GM18499 (cell line): ENCODE data around the gene CLEC7A.

Experiments used
- ATAC-seq: cut with Tn5 transposase; IDR thresholded peaks from one replicate; pipeline ENCODE4 v1.9.1; 2021; ENCODE audit warnings: moderate number of reproducible peaks; ENCODE audit not compliant: insufficient read depth, unreplicated experiment

The CLEC7A gene

DNA sequence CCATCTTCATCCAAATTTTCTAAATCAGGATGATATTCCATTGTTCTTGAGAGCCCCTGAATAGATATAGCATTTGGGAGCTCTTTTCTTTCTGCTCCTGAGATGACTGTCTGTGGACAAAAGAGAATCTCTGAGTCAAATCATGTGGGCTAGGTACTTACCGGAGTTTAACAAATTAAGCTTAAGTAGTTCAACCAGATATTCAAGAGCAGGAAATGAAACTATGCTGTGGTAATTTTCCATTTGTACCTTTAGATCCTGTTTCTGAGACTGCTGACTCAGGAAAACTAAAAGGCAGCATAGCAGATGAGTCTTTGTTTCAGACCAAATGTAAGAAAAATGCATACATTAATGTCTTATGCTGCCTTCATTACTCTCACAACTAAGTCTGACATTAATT, at the start of gene CLEC7A:
Gene CLEC7A, minus strand, starts transcription at position 158 of the 400 bp plus-strand sequence. Its CDS starts 117 bp downstream, at position 41.
- ATAC-seq = peak; percentile 60

DNA sequence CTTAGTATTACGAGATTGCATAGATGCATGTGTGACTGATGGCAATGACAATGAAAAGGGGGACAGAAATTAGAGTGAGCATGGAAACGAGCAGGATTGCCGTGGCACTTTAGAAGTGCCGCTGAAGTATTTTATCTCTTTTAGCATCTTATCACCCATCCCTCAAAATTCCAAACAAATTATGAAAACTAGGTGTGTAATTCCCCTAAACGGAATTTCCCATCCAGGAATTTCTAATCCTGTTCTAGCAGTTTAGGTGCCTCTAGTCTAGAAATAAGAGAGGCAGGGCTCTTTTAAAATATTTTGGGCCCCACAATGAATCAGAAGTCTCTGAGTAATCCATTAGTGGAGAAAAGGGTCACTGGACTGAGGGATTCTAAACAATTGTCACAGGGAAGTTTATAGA, 49.8 kb upstream of the CLEC7A start:
- no peak for ATAC-seq

DNA sequence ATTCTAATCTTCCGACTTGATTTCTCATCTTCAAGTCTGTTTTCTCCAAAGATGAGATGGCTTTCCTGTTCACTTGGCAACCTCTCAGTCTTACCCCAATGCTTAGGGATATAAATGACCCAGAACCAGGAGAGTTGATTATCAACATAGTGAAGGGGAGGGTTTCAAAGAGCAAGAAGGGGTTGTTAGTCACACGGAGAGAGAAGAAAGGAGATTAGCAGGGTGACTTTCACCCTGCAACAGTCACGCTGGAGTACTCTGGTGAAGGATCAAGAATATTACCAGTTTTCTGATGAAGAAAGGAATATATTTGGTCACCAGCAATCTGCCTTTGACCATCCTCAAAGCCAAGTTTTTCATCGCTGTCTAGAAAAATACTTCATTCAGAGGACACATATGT, 48.8 kb upstream of the CLEC7A start, which contains the start of gene TMEM52B:
Gene TMEM52B, plus strand, starts transcription at position 212 of the 400 bp plus-strand sequence. CDS start 543 bp downstream, outside the sequence.
- ATAC-seq = no peak

DNA sequence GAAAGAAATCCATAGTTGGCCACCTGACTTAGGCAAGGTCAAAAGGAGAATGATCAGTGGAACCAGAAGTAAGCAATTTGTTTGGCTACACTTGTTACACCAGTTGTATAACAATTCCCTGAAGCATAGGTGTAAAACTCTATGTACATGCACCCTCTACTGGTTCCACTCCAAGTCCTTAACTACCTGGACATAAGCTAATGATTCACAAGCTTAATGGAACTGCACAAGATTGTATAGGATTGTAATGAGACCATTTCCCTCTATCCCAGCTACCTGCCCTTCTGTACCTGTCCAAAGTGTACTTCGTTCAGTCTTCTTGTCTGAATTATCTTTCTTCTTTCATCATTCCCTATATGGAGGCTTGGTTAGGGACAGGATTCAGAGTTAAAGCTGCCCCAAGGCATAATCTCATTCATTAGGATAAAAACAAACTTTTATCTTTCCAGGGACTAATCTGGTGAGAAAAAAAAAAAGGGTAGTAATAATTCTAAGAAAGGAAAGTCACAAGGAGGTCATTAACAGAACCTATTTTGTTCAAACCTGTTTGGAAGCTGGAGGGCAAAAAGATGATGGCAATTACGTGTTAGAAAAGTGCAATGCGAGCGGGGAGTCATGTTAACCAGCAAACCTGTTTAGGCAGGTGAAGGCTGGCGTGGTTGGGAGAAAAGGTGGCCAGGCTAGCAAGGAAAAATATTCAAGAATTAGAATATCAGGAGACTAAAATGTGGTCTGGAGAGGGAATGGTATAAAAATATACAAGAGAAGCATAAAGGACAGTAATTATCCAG, 46.0 kb upstream of the CLEC7A start:
- no peak for ATAC-seq

DNA sequence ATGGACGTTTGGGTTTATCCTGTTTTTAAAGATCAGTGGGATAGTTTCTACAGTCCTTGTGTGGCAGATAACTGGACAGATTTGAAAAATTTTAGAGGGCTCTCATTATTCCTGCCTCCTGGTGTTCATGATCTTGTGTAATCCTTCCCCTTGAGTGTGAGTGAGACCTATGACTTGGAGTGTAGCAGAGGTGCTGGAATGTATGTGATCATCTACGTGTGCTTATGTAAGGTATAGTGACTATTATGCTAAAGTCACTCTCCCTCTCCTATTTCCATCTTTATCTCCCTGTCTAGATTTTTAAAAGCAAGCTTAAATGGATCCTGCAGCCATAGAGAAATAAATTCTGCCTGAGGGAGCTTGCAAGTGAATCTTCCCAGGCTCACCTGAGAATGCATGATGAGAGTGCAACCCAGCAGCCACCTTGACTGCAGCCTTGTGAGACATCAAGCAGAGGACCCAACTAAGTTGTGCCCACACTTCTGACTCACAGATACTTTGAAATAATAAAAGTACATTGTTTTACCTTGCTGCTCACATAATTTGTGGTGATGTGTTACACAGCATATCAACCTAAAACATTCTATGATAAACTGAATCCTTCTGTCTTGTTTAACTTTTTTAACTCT, 45.1 kb upstream of the CLEC7A start:
- no peak for ATAC-seq

DNA sequence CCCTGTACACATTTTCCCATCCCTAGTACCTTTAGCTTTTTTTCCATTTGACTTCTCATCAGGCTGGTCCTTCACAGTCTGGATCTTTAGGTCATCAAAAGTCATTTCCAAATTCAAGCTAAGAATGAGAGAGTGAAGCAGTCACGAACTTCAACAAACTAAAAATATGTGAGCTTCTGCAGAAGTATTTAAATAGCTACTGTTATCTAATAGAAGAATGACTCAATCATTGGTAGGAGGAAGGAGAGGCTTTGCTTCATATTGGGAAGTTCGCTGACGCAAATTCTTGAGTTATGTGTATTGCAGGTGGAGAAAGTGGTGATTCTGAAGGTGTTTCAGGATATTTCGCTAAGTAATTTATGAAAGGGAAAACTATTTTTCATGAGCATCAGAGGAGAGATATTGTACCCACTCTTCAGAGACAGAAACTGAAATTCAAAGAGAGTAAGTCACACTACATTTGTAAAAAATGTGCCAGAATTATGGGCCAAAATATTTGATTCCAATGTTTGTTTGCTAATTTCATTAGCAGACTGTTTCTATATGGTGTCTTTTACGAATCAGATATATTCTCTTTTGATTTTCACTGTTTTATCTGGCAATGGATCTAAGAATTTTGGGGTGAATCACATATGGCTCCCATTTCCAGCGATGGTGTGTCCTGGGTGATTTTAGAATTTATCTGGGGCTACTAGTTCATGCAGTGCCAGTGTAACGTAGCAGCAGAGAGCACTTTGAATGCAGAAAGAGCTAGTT, 42.2 kb upstream of the CLEC7A start, which contains the start of gene OLR1:
Gene OLR1, minus strand, starts transcription at position 160 of the 756 bp plus-strand sequence. Its CDS starts 55 bp downstream, at position 105.
- ATAC-seq = no peak

DNA sequence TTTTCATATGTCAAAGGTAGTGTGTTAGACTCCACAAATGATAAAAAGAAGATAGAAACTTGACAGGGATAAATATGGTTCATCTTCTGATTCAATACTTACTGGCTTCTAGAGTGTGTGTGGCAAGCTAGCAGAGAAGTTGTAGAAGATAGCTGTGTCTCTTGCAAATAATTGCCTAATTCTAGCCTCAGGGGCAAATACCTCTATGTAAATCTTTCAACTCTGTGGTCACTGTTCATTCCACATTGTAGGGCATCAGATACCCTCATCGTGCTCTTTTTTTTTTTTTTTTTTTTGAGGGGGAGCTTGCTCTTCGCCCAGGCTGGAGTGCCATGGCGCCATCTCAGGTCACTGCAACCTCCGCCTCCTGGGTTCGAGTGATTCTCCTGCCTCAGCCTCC, 40.2 kb upstream of the CLEC7A start:
- no peak for ATAC-seq

DNA sequence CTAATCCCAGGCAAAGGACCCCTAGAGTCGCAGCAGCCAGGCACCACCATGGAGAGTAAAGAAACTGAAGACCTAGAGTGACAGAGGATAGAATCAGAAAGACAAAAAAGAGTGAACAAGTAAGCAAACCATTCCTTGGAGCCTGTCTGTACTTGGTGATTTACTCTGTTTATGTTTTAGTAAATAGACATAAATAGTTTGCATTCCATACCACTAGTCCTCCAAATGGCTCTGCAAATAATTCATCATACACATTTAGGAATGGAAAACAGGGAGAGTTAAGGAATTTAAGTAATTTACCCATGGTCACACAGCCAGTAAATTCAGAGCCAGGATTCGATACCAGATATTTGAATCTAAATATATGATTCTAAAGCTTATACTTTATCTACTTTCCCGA, 39.1 kb upstream of the CLEC7A start:
- ATAC-seq = no peak

DNA sequence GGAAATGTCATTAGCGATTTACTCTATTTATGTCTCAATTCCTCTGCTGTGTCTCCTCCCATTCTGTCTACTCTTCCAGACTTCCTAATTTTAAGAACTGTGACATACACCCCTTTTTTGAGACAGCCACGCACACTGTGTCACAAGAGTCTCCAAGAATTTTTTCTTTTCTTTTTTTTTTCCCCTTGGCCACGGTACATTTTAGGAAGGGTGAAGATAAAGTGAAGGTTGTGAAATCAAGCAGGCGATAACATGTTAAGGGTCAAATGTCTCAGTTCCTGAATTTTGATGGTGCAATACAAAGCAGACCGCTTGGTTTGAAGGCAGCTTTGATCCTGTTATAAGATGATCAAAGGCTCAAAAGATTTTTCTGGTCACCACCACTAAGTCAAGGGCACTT, 37.6 kb upstream of the CLEC7A start:
- no peak for ATAC-seq

DNA sequence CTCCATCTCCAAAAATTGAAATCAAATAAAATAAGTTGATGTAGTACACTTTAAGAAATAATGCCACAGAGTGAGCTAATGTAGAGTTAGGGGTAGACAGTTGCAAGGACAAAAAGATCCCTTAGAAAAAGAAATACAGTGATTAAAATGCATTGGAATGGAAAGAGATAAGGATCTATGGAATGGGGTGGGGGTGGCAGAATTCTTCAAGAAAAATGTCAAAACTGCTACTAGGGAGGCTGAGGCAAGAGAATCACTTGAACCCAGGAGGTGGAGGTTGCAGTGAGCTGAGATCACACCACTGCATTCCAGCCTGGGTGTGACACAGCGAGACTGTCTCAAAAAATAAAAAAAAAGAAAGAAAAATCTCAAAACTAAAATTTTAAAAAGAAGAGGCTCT, 35.4 kb upstream of the CLEC7A start:
- no peak for ATAC-seq

DNA sequence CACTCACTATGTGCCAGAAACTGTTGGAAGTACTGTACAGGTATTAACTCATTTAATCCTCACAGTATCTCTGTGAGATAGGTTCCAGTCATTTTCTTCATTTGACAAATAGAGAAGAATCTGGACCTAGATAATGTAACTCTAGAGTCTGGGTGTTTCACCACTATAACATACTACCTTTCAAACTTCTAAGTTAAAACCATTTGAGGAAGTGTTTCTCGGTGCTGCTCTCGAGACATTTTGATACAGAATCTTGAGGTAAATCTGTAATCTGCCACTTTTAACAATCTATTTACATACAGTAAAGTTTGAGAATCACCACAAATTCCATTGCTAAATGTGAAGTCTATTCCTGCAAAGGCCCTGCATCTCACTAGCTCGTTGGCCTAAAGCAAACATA, 33.1 kb upstream of the CLEC7A start:
- ATAC-seq = no peak

DNA sequence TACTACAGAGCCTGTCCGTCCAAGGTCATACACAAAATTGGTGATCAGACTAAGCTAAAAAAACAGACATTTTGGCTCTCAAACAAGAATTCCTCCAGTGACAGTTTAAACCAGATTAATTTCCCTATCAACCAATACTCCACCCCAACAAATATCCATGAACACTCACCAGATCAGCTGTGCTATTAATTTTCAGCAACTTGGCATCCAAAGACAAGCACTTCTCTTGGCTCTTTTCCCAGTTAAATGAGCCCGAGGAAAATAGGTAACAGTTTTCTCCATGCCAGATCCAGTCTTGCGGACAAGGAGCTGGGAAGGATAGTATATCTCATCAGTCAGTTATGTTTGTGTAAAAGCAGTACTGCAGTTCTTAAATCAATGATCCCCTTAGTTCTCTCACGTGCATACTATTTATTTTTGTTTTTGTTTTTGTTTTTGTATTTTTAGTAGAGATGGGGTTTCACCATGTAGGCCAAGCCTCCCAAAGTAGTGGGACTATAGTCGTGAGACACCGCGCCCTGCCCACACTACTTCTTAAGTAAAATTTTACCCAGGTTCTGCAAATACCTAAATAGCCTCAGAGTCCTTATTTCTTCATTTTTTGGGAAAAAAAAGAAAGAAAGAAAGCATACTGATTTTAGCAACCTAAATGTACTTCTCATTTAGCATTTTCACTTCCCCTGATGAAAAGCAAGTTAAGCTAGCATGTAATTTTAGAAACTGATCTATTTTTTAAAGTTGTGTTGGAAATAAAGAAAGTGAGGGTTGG, 30.8 kb upstream of the CLEC7A start:
- ATAC-seq = no peak

DNA sequence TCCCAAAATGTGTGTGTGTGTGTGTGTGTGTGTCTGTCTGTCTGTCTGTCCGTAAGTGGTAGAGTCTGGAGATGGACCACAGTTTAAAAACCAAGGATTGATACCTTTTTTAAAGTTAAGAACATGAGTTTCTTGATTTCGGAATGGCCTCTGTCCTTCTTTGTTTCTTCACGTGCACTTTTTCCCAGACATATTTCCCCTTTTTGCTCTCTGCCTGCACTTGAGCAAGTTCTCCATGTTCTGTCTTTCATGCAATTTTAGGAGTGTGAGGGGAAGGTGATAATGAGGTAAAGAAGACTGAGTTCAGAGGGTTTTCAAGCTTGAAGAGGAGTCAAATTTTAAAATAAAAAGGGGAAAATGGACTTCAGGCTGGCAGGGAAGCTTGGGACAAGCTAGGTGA, 29.3 kb upstream of the CLEC7A start:
- no peak for ATAC-seq

DNA sequence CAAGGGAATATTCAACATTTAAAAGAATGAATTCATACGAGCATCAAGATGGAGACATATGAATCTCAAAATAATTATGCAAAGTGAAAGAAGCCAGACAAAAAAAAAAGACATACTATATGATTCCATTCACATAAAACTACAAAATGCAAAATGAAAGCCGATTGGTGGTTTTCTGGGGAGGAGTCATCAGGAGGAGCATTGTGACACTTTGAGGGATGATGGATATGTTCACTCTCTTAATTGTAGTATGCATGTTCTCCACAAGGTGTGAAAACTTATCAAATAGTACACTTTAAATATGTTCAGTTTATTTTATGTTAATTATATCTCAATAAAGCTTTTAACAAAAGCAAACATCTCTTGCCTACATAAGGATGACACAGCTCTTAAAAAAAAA, 28.4 kb upstream of the CLEC7A start:
- ATAC-seq = no peak

DNA sequence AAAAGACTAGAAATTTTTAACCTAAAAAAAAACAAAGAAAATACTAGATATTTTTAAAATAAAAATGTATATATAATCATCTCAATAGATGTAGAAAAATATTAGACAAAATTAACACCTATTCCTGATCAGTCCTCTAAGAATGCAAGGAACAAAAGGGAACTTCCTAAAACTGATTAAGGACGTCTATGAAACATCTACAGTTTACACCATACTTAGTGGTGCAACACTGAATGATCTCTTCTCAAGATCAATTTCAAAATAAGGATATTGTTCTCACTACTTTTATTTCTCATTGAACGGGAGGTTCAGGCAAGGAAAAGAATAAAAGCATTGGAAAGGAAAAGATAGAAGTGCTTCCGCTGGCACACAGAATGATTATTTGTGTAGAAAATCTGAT, 26.0 kb upstream of the CLEC7A start:
- no peak for ATAC-seq

DNA sequence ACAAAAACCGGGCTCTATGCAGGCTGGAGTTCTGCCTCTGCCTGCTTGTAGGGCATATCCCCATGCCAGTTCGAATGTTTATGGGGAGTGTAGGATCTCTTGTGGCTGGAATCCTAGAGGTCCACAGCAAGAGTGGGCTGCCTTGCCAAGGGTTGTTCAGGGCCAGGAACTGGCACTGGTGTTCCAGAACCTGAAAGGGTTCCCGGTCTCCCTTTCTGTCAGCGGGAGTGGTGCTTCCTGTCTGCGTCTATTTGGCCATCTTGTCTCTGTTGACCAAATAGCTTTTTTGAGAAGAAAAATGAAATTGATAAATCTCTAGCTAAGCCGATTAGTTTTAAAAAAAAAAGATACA, 24.1 kb upstream of the CLEC7A start:
- no peak for ATAC-seq

DNA sequence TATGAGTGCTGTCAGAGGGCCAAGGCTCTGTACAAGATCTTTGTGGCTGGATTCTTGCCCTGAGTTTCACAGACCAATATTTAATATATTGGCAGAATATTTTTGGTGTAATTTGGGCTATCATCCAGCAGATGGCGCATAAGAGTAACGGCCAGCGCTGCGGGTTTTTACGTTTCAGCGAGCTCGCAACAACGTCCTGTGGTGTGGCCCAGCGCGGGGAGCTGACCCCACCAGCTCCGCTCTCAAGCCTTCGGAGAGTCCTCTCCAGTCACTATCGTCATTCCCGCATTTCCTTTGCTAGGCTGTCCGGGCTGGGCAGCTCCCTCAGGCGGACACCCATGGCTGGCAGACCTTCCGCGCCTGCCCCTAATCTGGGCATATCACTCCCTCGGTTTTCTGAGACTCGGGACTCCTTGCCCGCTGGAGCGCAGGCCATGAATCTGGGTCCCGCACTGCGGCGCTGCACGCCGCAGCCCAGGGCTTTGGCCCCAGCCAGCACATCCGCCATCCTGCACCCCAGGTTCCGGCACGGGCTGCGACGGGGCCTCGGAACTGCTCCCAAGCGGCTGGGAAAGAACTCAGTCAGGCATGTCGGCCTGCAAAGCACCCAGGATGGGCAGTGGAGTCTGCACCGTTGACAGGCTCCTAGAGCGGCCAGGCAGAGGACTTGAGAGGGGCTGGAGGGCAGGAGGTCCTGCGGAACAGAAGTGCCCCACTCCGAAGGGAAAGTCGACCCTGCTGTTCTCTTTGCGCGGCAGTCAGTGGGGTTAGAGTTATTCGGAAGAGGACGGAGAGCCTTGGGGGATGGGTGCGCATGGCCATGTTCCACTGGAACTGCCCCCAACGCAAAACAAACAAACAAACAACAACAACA, 23.5 kb upstream of the CLEC7A start:
- no peak for ATAC-seq

DNA sequence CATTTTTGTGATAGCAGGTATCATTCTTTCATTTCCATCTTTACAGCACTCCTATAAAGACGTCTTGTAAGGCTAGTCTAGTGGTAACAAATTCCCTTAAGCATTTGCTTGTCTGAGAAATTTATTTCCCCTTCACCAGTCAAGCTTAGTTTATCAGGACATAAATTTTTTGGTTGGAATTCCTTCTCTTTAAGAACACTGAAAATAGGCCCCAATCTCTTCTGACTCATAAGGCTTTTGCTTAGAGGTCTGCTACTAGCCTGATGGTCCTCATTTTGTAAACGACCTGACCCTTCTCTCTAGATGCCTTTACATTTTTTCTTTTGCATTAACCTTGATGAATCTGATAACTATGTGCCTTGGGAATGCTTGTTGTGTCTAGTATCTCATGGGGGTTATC, 21.6 kb upstream of the CLEC7A start:
- ATAC-seq = no peak

DNA sequence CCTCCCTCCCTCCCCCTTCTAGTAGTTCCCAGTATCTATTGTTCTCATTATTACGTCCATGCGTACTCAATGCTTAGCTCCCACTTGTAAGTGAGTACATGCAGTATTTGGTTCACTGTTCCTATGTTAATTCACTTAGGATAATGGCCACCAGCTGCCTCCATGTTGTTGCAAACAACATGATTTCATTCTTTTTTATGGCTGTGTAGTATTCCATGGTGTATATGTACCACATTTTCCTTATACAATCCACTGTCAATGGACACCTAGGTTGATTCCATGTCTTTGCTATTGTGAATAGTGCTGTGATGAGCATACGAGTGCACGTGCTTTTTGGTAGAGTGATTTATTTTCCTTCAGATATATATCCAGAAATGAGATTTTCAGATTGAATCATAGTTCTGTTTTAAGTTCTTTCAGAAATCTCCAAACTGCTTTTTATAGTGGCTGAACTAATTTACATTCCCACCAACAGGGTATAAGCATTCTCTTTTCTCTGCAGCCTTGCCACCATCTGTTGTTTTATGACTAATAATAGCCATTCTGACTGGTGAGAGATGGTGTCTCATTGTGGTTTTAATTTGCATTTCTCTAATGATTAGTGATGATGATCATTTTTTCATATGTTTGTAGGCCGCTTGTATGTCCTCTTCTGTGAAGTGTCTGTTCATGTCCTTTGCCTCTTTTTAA, 17.9 kb upstream of the CLEC7A start:
- peak; percentile 63 for ATAC-seq
